Mucosa of rectum (tissue), 2 donors: ENCODE results near the gene GJC2.

Experiments used
- H3K27ac ChIP-seq, 2 donors: one replicate each; pipeline ENCODE4 v1.7.0; 2013; ENCODE audit warnings: inconsistent platforms in 2 of 2, low read depth in 2 of 2, low read length in 2 of 2
- H3K27me3 ChIP-seq, 2 donors: one replicate each; pipeline ENCODE4 v1.7.0; 2013; ENCODE audit warnings: low read length in 2 of 2; ENCODE audit not compliant: control insufficient read depth in 2 of 2, insufficient read depth in 2 of 2
- H3K36me3 ChIP-seq, 2 donors: one replicate each; pipeline ENCODE4 v1.7.0; 2013; ENCODE audit warnings: low read length in 2 of 2; ENCODE audit not compliant: control insufficient read depth in 2 of 2, insufficient read depth in 2 of 2
- H3K4me1 ChIP-seq, 2 donors: one replicate each; pipeline ENCODE4 v1.7.0; 2013; ENCODE audit warnings: low read length in 2 of 2, mild to moderate bottlenecking in 1 of 2; ENCODE audit not compliant: control insufficient read depth in 2 of 2, insufficient read depth in 2 of 2
- H3K4me3 ChIP-seq, 2 donors: one replicate each; pipeline ENCODE4 v1.7.0; 2013; ENCODE audit warnings: low read length in 2 of 2
- H3K9ac ChIP-seq, 2 donors: one replicate each; pipeline ENCODE4 v1.7.0; 2013; ENCODE audit warnings: low read length in 2 of 2, low read depth in 1 of 2, mild to moderate bottlenecking in 1 of 2
- H3K9me3 ChIP-seq, 2 donors: one replicate each; pipeline ENCODE4 v1.7.0; 2013; ENCODE audit warnings: low read length in 2 of 2; ENCODE audit not compliant: control insufficient read depth in 2 of 2
- donor health status: healthy.
- donor health status: Normal muscosa, but diverticular disease.

The GJC2 gene

GRCh38 chr1:228114827-228115226 lies 34.9 kb upstream of the GJC2 start:
- Histone ChIP-seq H3K4me1 (peaks cover 1 to 4% of the 10 kb centered on the region in 2 donors), H3K4me3 (no peak overlapping the region), H3K36me3 (no peaks in the 10 kb centered on the region), H3K9ac (no peak overlapping the region), H3K27ac (no peak overlapping the region), H3K9me3 (no peaks in the 10 kb centered on the region), H3K27me3 (no peaks in the 10 kb centered on the region)

GRCh38 chr1:228117335-228117734 lies 32.4 kb upstream of the GJC2 start:
- no peak overlapping the region for H3K9ac ChIP-seq
- H3K36me3 ChIP-seq: no peaks in the 10 kb centered on the region
- H3K4me3 ChIP-seq: no peak overlapping the region
- no peak overlapping the region for H3K27ac ChIP-seq
- no peaks in the 10 kb centered on the region for H3K4me1 ChIP-seq
- H3K27me3 ChIP-seq: peaks cover 0 to 2% of the 10 kb centered on the region in 2 donors
- no peaks in the 10 kb centered on the region for H3K9me3 ChIP-seq

GRCh38 chr1:228118040-228118439 lies 31.7 kb upstream of the GJC2 start:
- no peak overlapping the region for H3K27ac ChIP-seq
- H3K27me3 ChIP-seq: peaks cover 0 to 2% of the 10 kb centered on the region in 2 donors
- H3K36me3 ChIP-seq: no peaks in the 10 kb centered on the region
- no peaks in the 10 kb centered on the region for H3K9me3 ChIP-seq
- H3K4me1 ChIP-seq: no peaks in the 10 kb centered on the region
- H3K9ac ChIP-seq: no peak overlapping the region
- H3K4me3 ChIP-seq: no peak overlapping the region

DNA sequence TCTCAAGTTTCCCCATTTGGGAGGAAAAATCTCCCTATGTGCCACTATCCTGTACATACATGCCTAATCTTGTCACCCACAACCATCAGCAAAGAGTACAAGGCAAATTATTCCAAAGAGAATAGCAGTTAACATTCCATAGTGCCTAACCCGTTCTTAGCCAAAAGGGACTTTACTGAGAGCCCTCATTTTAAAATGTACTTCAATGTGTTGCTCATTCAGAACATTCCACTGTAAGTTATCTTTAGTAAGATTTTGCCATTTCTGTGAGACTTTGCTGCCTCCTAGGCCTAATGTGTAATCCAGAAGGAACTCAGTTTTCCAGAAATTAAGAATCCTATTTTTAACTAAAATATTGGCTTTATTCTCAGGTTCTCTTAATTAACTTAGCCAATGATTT lies 29.4 kb upstream of the GJC2 start:
- no peak overlapping the region for H3K9ac ChIP-seq
- no peaks in the 10 kb centered on the region for H3K4me1 ChIP-seq
- no peak overlapping the region for H3K27ac ChIP-seq
- H3K4me3 ChIP-seq: no peak overlapping the region
- no peaks in the 10 kb centered on the region for H3K36me3 ChIP-seq
- peaks cover 0 to 2% of the 10 kb centered on the region in 2 donors for H3K27me3 ChIP-seq
- H3K9me3 ChIP-seq: no peaks in the 10 kb centered on the region

- Histone ChIP-seq H3K27me3 (peaks cover 0 to 2% of the 10 kb centered on the region in 2 donors), H3K4me3 (no peak overlapping the region), H3K4me1 (no peaks in the 10 kb centered on the region), H3K9me3 (no peaks in the 10 kb centered on the region), H3K9ac (no peak overlapping the region), H3K36me3 (no peaks in the 10 kb centered on the region), H3K27ac (no peak overlapping the region)
These were observed 28.8 kb upstream of the GJC2 start for GRCh38 chr1:228120857-228121489.

- Histone ChIP-seq H3K36me3 (no peaks in the 10 kb centered on the region), H3K27me3 (peaks cover 0 to 2% of the 10 kb centered on the region in 2 donors), H3K9ac (no peak overlapping the region), H3K4me3 (no peak overlapping the region), H3K9me3 (no peaks in the 10 kb centered on the region), H3K27ac (no peak overlapping the region), H3K4me1 (no peaks in the 10 kb centered on the region)
These were observed 26.7 kb upstream of the GJC2 start for GRCh38 chr1:228122921-228123441.

- Histone ChIP-seq H3K4me1 (no peaks in the 10 kb centered on the region), H3K9me3 (no peaks in the 10 kb centered on the region), H3K9ac (no peak overlapping the region), H3K27me3 (peaks cover 0 to 2% of the 10 kb centered on the region in 2 donors), H3K36me3 (no peaks in the 10 kb centered on the region), H3K4me3 (no peak overlapping the region), H3K27ac (no peak overlapping the region)
These were observed 26.2 kb upstream of the GJC2 start for GRCh38 chr1:228123505-228123904.

GRCh38 chr1:228125185-228125584 lies 24.5 kb upstream of the GJC2 start:
- Histone ChIP-seq H3K36me3 (no peaks in the 10 kb centered on the region), H3K27ac (no peak overlapping the region), H3K9ac (no peak overlapping the region), H3K9me3 (no peaks in the 10 kb centered on the region), H3K27me3 (peaks cover 0 to 2% of the 10 kb centered on the region in 2 donors), H3K4me3 (no peak overlapping the region), H3K4me1 (no peaks in the 10 kb centered on the region)

DNA sequence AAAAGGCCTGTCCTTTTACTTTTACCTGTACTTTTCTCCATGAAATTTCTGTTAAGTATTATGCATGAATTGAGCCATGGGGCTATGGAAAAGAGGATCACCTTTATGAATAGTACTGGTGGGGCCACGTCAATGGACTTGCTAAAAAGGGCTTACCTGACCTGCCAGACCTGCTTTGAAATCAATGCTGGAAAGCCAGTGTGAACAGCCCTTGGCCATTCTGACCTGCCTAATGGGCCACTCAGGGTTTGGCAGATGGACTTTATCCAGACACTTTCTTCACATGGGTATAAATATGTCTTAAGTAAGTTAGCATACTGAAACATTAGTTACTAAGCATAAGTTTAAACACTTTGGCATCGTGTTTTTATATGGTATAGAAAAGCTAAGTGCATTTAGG lies 18.0 kb upstream of the GJC2 start:
- H3K27ac ChIP-seq: no peak overlapping the region
- no peak overlapping the region for H3K4me3 ChIP-seq
- no peaks in the 10 kb centered on the region for H3K9me3 ChIP-seq
- H3K36me3 ChIP-seq: no peaks in the 10 kb centered on the region
- no peaks in the 10 kb centered on the region for H3K4me1 ChIP-seq
- no peaks in the 10 kb centered on the region for H3K27me3 ChIP-seq
- no peak overlapping the region for H3K9ac ChIP-seq

- Histone ChIP-seq H3K9me3 (no peaks in the 10 kb centered on the region), H3K9ac (no peak overlapping the region), H3K36me3 (no peaks in the 10 kb centered on the region), H3K27me3 (no peaks in the 10 kb centered on the region), H3K4me3 (no peak overlapping the region), H3K27ac (no peak overlapping the region), H3K4me1 (no peaks in the 10 kb centered on the region)
These were observed 15.1 kb upstream of the GJC2 start for GRCh38 chr1:228134591-228134990.
